HUES64 (cell line): ENCODE data around the gene NFKBIL1.
"Not testable (repeated sequence)": the region's sequence is repeated elsewhere in the genome, so short reads cannot be mapped to it uniquely, and the experiment has no call there.

Experiments used
- H3K27ac ChIP-seq: 2 replicates; pipeline ENCODE4 v1.7.0; 2013; ENCODE audit warnings: low read depth, low read length, inconsistent platforms
- H3K27me3 ChIP-seq: 2 replicates; pipeline ENCODE4 v1.6.1; 2013; ENCODE audit warnings: mild to moderate bottlenecking, low read length; ENCODE audit not compliant: insufficient read depth
- H3K36me3 ChIP-seq: 2 replicates; pipeline ENCODE4 v1.6.1; 2013; ENCODE audit warnings: mild to moderate bottlenecking, low read length; ENCODE audit not compliant: insufficient read depth
- H3K4me1 ChIP-seq: 2 replicates; pipeline ENCODE4 v1.6.1; 2013; ENCODE audit warnings: mild to moderate bottlenecking, low read length, moderate library complexity; ENCODE audit not compliant: insufficient read depth
- H3K4me3 ChIP-seq: 2 replicates; pipeline ENCODE4 v1.5.1; 2013; ENCODE audit warnings: mild to moderate bottlenecking, low read length, moderate library complexity
- H3K9ac ChIP-seq: 2 replicates; pipeline ENCODE4 v1.6.1; 2013; ENCODE audit warnings: mild to moderate bottlenecking, low read depth, low read length
- H3K9me3 ChIP-seq: 2 replicates; pipeline ENCODE4 v1.6.1; 2013; ENCODE audit warnings: low read depth, low read length; ENCODE audit not compliant: insufficient read depth
- WGBS: fragments of 150-250, 120-280 bp; methylation state at CpG from one replicate; pipeline ENCODE4 v1.1.7; 2013; ENCODE audit warnings: missing lambda C conversion rate; 5-methylcytosine and 5-hydroxymethylcytosine counted together

Gene NFKBIL1

GRCh38 chr6:31586599-31587281 is 39.3 kb downstream of the NFKBIL1 start:
- H3K9ac ChIP-seq = no peak overlapping the region
- no peak overlapping the region for H3K4me3 ChIP-seq
- 82% methylated on average over 8 of the region's 9 CpGs for WGBS

GRCh38 chr6:31587791-31588777 is 40.7 kb downstream of the NFKBIL1 start:
- Histone ChIP-seq H3K27me3 (no peaks in the 10 kb centered on the region), H3K27ac (no peak overlapping the region), H3K4me3 (no peak overlapping the region), H3K4me1 (no peaks in the 10 kb centered on the region), H3K36me3 (no peaks in the 10 kb centered on the region), H3K9me3 (no peaks in the 10 kb centered on the region), H3K9ac (no peak overlapping the region)
- WGBS = 78% methylated on average over 12 of the region's 12 CpGs

More at GRCh38 chr6:31586599-31587281, 39.3 kb downstream of the NFKBIL1 start:
- Histone ChIP-seq H3K27ac (no peak overlapping the region), H3K4me1 (peaks cover 3% of the 10 kb centered on the region; the same call in 1 of the 2 replicates), H3K9me3 (no peaks in the 10 kb centered on the region), H3K36me3 (no peaks in the 10 kb centered on the region), H3K27me3 (peaks cover 7% of the 10 kb centered on the region; the same call in 1 of the 2 replicates)

- H3K27ac ChIP-seq = no peak overlapping the region
These were observed 41.7 kb downstream of the NFKBIL1 start for GRCh38 chr6:31588871-31589650.

GRCh38 chr6:31590691-31591090 is 43.3 kb downstream of the NFKBIL1 start:
- not testable (repeated sequence) for H3K4me3 ChIP-seq, H3K4me1 ChIP-seq, H3K9ac ChIP-seq, H3K27ac ChIP-seq, H3K36me3 ChIP-seq, H3K27me3 ChIP-seq, H3K9me3 ChIP-seq
- 95% methylated on average over 5 of the region's 5 CpGs for WGBS

More at GRCh38 chr6:31588871-31589650, 41.7 kb downstream of the NFKBIL1 start:
- Histone ChIP-seq H3K27me3 (no peaks in the 10 kb centered on the region), H3K9ac (no peak overlapping the region), H3K4me3 (no peak overlapping the region), H3K36me3 (no peaks in the 10 kb centered on the region), H3K9me3 (no peaks in the 10 kb centered on the region), H3K4me1 (no peaks in the 10 kb centered on the region)
- 81% methylated on average over 9 of the region's 9 CpGs for WGBS

- Histone ChIP-seq H3K4me3 (no peak overlapping the region), H3K9me3 (no peaks in the 10 kb centered on the region), H3K9ac (no peak overlapping the region), H3K36me3 (no peaks in the 10 kb centered on the region), H3K27ac (no peak overlapping the region), H3K27me3 (no peaks in the 10 kb centered on the region), H3K4me1 (no peaks in the 10 kb centered on the region)
- 95% methylated on average over 7 of the region's 7 CpGs for WGBS
These were observed 45.0 kb downstream of the NFKBIL1 start for GRCh38 chr6:31592396-31592771.

- no peak overlapping the region for H3K4me3 ChIP-seq
- no peaks in the 10 kb centered on the region for H3K4me1 ChIP-seq
- WGBS = 45% methylated on average over 2 of the region's 2 CpGs
These were observed 49.6 kb downstream of the NFKBIL1 start for GRCh38 chr6:31597006-31597405.

GRCh38 chr6:31607317-31607716 is 59.9 kb downstream of the NFKBIL1 start:
- H3K4me3 ChIP-seq = no peak overlapping the region
- H3K4me1 ChIP-seq = no peaks in the 10 kb centered on the region
- H3K27ac ChIP-seq = no peak overlapping the region
- H3K9me3 ChIP-seq = no peaks in the 10 kb centered on the region
- H3K9ac ChIP-seq = no peak overlapping the region
- H3K27me3 ChIP-seq = no peaks in the 10 kb centered on the region
- WGBS = 73% methylated on average over 1 of the region's 1 CpG
- no peaks in the 10 kb centered on the region for H3K36me3 ChIP-seq

More at GRCh38 chr6:31597006-31597405, 49.6 kb downstream of the NFKBIL1 start:
- Histone ChIP-seq H3K9me3 (no peaks in the 10 kb centered on the region), H3K9ac (no peak overlapping the region), H3K27me3 (no peaks in the 10 kb centered on the region), H3K27ac (no peak overlapping the region), H3K36me3 (no peaks in the 10 kb centered on the region)
